Loucy (cell line): ENCODE results near the gene ENO1.

Source experiments
- H2AFZ ChIP-seq: fragments of 200-600 bp; sonication (generic); 2 replicates; pipeline ENCODE4 v1.6.0; 2016; ENCODE audit warnings: antibody characterized with exemption, mild to moderate bottlenecking, low read length, moderate library complexity
- H3F3A ChIP-seq: fragments of 200-600 bp; 2 replicates; pipeline ENCODE4 v1.6.0; 2016; ENCODE audit warnings: antibody characterized with exemption, low read depth, mild to moderate bottlenecking
- H3K27me3 ChIP-seq: fragments of 200-600 bp; sonication (generic); 2 replicates; pipeline ENCODE4 v1.6.1; 2014; ENCODE audit warnings: low read length, mild to moderate bottlenecking; ENCODE audit not compliant: insufficient read depth, poor library complexity, severe bottlenecking
- H3K36me3 ChIP-seq: fragments of 200-600 bp; sonication (generic); 2 replicates; pipeline ENCODE4 v1.6.1; 2016; ENCODE audit warnings: low read length; ENCODE audit not compliant: insufficient read depth
- H3K4me1 ChIP-seq: fragments of 200-600 bp; sonication (generic); 2 replicates; pipeline ENCODE4 v1.5.1; 2014; ENCODE audit warnings: low read length, mild to moderate bottlenecking; ENCODE audit not compliant: insufficient read depth, poor library complexity, severe bottlenecking
- H3K4me2 ChIP-seq: fragments of 200-600 bp; sonication (generic); 2 replicates; pipeline ENCODE4 v1.6.0; 2014; ENCODE audit warnings: antibody characterized with exemption, low read length, low read depth, mild to moderate bottlenecking; ENCODE audit not compliant: poor library complexity, severe bottlenecking
- H3K4me3 ChIP-seq: fragments of 200-600 bp; sonication (generic); 2 replicates; pipeline ENCODE4 v1.5.1; 2014; ENCODE audit warnings: low read length, mild to moderate bottlenecking, mixed read lengths; ENCODE audit not compliant: poor library complexity, severe bottlenecking
- H3K79me2 ChIP-seq: fragments of 200-600 bp; sonication (generic); 2 replicates; pipeline ENCODE4 v1.6.1; 2014; ENCODE audit warnings: low read length; ENCODE audit not compliant: insufficient read depth
- H3K9ac ChIP-seq: fragments of 200-600 bp; sonication (generic); 2 replicates; pipeline ENCODE4 v1.6.0; 2014; ENCODE audit warnings: mild to moderate bottlenecking, low read depth, low read length, moderate library complexity; ENCODE audit not compliant: poor library complexity, severe bottlenecking
- H3K9me2 ChIP-seq: fragments of 200-600 bp; sonication (generic); replicated peaks from 2 replicates; pipeline ENCODE4 v1.6.1; 2016; ENCODE audit warnings: low read depth, low read length, mixed read lengths
- H3K9me3 ChIP-seq: fragments of 200-600 bp; sonication (generic); 2 replicates; pipeline ENCODE4 v1.6.1; 2014; ENCODE audit warnings: mild to moderate bottlenecking, antibody characterized with exemption, low read length, low read depth; ENCODE audit not compliant: insufficient read depth
- H4K20me1 ChIP-seq: fragments of 200-600 bp; sonication (generic); 2 replicates; pipeline ENCODE4 v1.6.0; 2014; ENCODE audit warnings: antibody characterized with exemption, low read length, mild to moderate bottlenecking; ENCODE audit not compliant: insufficient read depth, poor library complexity, severe bottlenecking
- EZH2phosphoT487 ChIP-seq: fragments of 200-600 bp; IDR thresholded peaks from 2 replicates; pipeline ENCODE4 v1.6.1; 2018; ENCODE audit warnings: antibody characterized with exemption, mild to moderate bottlenecking, moderate library complexity, borderline replicate concordance
- TF ChIP-seq, protein P1 (sequence below): fragments of 200-600 bp; sonication (generic); conservative IDR thresholded peaks from 2 replicates; pipeline ENCODE4 v1.5.1; 2014; ENCODE audit warnings: mild to moderate bottlenecking, antibody characterized with exemption, low read length

Gene ENO1

DNA sequence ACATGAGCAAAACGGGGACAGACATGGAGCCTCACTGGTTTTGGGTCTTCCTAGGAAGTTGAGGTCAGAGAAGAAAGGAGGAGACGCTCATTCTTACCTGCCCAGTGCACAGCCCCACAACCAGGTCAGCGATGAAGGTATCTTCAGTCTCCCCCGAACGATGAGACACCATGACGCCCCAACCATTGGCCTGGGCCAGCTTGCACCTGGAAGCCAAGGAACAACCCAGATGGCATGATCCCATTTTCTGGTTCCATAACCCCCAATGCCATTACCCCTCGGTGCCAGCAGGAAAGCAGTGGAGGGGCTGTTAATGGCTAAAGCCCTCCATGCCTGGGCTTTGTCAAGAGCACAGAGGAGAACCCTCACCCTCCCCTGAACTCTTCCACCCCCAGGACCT is 15.3 kb downstream of the ENO1 start:
- Histone ChIP-seq H2AFZ (no peak overlapping the region), H3K79me2 (peaks cover 83% of the 10 kb centered on the region), H3F3A (peaks cover 32% of the 10 kb centered on the region), H3K9me2 (no peaks in the 10 kb centered on the region), H4K20me1 (peaks cover 95% of the 10 kb centered on the region), H3K4me3 (peak overlapping the region; percentile 15), H3K27me3 (no peaks in the 10 kb centered on the region), H3K9ac (peak overlapping the region; percentile 8), H3K9me3 (no peaks in the 10 kb centered on the region), H3K4me1 (peaks cover 72% of the 10 kb centered on the region), H3K36me3 (peaks cover 90% of the 10 kb centered on the region), H3K4me2 (peak overlapping the region; percentile 64)
- TF ChIP-seq, protein P1, sequence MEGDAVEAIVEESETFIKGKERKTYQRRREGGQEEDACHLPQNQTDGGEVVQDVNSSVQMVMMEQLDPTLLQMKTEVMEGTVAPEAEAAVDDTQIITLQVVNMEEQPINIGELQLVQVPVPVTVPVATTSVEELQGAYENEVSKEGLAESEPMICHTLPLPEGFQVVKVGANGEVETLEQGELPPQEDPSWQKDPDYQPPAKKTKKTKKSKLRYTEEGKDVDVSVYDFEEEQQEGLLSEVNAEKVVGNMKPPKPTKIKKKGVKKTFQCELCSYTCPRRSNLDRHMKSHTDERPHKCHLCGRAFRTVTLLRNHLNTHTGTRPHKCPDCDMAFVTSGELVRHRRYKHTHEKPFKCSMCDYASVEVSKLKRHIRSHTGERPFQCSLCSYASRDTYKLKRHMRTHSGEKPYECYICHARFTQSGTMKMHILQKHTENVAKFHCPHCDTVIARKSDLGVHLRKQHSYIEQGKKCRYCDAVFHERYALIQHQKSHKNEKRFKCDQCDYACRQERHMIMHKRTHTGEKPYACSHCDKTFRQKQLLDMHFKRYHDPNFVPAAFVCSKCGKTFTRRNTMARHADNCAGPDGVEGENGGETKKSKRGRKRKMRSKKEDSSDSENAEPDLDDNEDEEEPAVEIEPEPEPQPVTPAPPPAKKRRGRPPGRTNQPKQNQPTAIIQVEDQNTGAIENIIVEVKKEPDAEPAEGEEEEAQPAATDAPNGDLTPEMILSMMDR = no peak
- TF ChIP-seq EZH2phosphoT487 = no peak

- Histone ChIP-seq H3K9me3 (no peaks in the 10 kb centered on the region), H3F3A (peaks cover 35% of the 10 kb centered on the region), H3K9me2 (no peaks in the 10 kb centered on the region), H3K36me3 (peaks cover 84% of the 10 kb centered on the region), H3K79me2 (peaks cover 77% of the 10 kb centered on the region), H3K4me3 (peak overlapping the region; percentile 15), H3K9ac (peak overlapping the region; percentile 8), H4K20me1 (peaks cover 92% of the 10 kb centered on the region), H3K4me1 (peaks cover 74% of the 10 kb centered on the region), H2AFZ (no peak overlapping the region), H3K4me2 (peak overlapping the region; percentile 64), H3K27me3 (no peaks in the 10 kb centered on the region)
- no peak for TF ChIP-seq EZH2phosphoT487
- TF ChIP-seq, protein P1 = peak; percentile 83
Measured at GRCh38 chr1:8862528-8862927, 16.0 kb downstream of the ENO1 start.

- no peaks in the 10 kb centered on the region for H3K9me3 ChIP-seq
- H3K4me1 ChIP-seq = peaks cover 88% of the 10 kb centered on the region
- H3K79me2 ChIP-seq = peaks cover 71% of the 10 kb centered on the region
- no peak for TF ChIP-seq EZH2phosphoT487
- TF ChIP-seq, protein P1 = no peak
- H3K36me3 ChIP-seq = peaks cover 81% of the 10 kb centered on the region
- H2AFZ ChIP-seq = no peak overlapping the region
- H3K9me2 ChIP-seq = no peaks in the 10 kb centered on the region
- H3K4me2 ChIP-seq = peak overlapping the region; percentile 64
- H3F3A ChIP-seq = peaks cover 38% of the 10 kb centered on the region
- H3K9ac ChIP-seq = peak overlapping the region; percentile 22
- H3K4me3 ChIP-seq = peak overlapping the region; percentile 18
- peaks cover 83% of the 10 kb centered on the region for H4K20me1 ChIP-seq
- H3K27me3 ChIP-seq = no peaks in the 10 kb centered on the region
Measured at GRCh38 chr1:8860738-8861516, 17.6 kb downstream of the ENO1 start.
